MCF 10A (cell line): ENCODE results near the gene SLC7A9. TPM values are rescaled to one million over a fixed set of nuclear protein-coding genes. Genes with fewer than 3 reads are reported as not detected.

ENCODE experiments used
- BruUV-seq: library from RNA; stranded (reverse); fragments of 400-500 nt; replicated peaks from 2 replicates; lab custom pipeline; 2021; lab: Mats Ljungman, UMichigan
- CTCF ChIA-PET: fragments of 300-600 bp; sonication (Branson Sonifier 250); formaldehyde crosslinking; extraction: SDS; loops from one replicate; lab custom pipeline; 2021; ENCODE audit warnings: antibody characterized with exemption, inconsistent platforms; lab: Yijun Ruan, JAX
- POLR2A ChIA-PET: fragments of 300-600, 350-650 bp; sonication (Branson Sonifier 250); formaldehyde crosslinking; extraction: SDS; loops from one replicate; lab custom pipeline; 2020; ENCODE audit warnings: antibody characterized with exemption, inconsistent platforms; lab: Yijun Ruan, JAX
- DNase-seq: peaks from one replicate; pipeline ENCODE4 v3.0.0-alpha.2; 2018; ENCODE audit not compliant: unreplicated experiment
- H3K27ac Mint-ChIP-seq: one replicate; pipeline ENCODE4 v1.8.0; 2022; ENCODE audit warnings: mild to moderate bottlenecking, low read depth, mixed read lengths; ENCODE audit not compliant: unreplicated experiment
- H3K27me3 Mint-ChIP-seq: one replicate; pipeline ENCODE4 v1.8.0; 2022; ENCODE audit warnings: mixed read lengths; ENCODE audit not compliant: insufficient read depth, unreplicated experiment
- H3K36me3 Mint-ChIP-seq: one replicate; pipeline ENCODE4 v1.8.0; 2022; ENCODE audit warnings: mild to moderate bottlenecking, moderate library complexity, mixed read lengths; ENCODE audit not compliant: insufficient read depth, unreplicated experiment
- H3K4me1 Mint-ChIP-seq: one replicate; pipeline ENCODE4 v1.8.0; 2022; ENCODE audit warnings: mixed read lengths; ENCODE audit not compliant: insufficient read depth, unreplicated experiment
- H3K4me3 Mint-ChIP-seq: one replicate; pipeline ENCODE4 v1.8.0; 2022; ENCODE audit warnings: mild to moderate bottlenecking, moderate library complexity, mixed read lengths; ENCODE audit not compliant: unreplicated experiment
- H3K9me3 Mint-ChIP-seq: one replicate; pipeline ENCODE4 v1.8.0; 2022; ENCODE audit warnings: mixed read lengths; ENCODE audit not compliant: unreplicated experiment
- CTCF ChIP-seq: fragments of 200-600 bp; IDR thresholded peaks from one replicate; pipeline ENCODE4 v1.8.0; 2022; ENCODE audit warnings: antibody characterized with exemption, mild to moderate bottlenecking; ENCODE audit not compliant: unreplicated experiment
- intact Hi-C: fragments of 100-400 bp; cut with micrococcal nuclease; formaldehyde crosslinking; loops from 2 replicates; pipeline ENCODE4 v1.14.1; 2022
- total RNA-seq: library from RNA; stranded (reverse); gene quantifications from 2 replicates; pipeline ENCODE4 v1.2.3, GENCODE V29; 2022

The SLC7A9 gene
- total RNA-seq, 1 experiment from 2014 or later, result not detected

GRCh38 chr19:32809754-32810153 lies 59.8 kb downstream of the SLC7A9 start:
- Mint-ChIP-seq H3K27ac (peak overlapping the region; percentile 3), H3K4me3 (no peak overlapping the region), H3K27me3 (no peaks in the 10 kb centered on the region), H3K9me3 (no peaks in the 10 kb centered on the region), H3K36me3 (no peaks in the 10 kb centered on the region), H3K4me1 (peaks cover 9% of the 10 kb centered on the region)
- intact Hi-C loops, result no loop called here
- no peak for DNase-seq
- BruUV-seq, result no TSS peak
- ChIA-PET POLR2A (interaction anchor here (0.6 to 0.7 kb wide), 2 partner anchors 135 to 371 kb away, joined by 3 read pairs; partner anchors contain the start of gene ANKRD27), CTCF (interaction anchor here (0.7 kb wide), 1 partner anchor 20 kb away, joined by 4 read pairs; no protein-coding TSS in a partner anchor)
- TF ChIP-seq CTCF, result no peak

GRCh38 chr19:32809254-32809653 lies 60.3 kb downstream of the SLC7A9 start:
- intact Hi-C loops, result no loop called here
- ChIA-PET CTCF (interaction anchor here (0.7 kb wide), 1 partner anchor 19 kb away, joined by 4 read pairs; no protein-coding TSS in a partner anchor), POLR2A (interaction anchor here (0.6 to 0.7 kb wide), 2 partner anchors 134 to 372 kb away, joined by 3 read pairs; partner anchors contain the start of gene ANKRD27)
- H3K27me3 Mint-ChIP-seq, result no peaks in the 10 kb centered on the region
- peak overlapping the region; percentile 17 for H3K4me3 Mint-ChIP-seq
- TF ChIP-seq CTCF, result no peak
- BruUV-seq, result no TSS peak
- DNase-seq, result no peak
- peak overlapping the region; percentile 3 for H3K27ac Mint-ChIP-seq
- no peaks in the 10 kb centered on the region for H3K36me3 Mint-ChIP-seq
- H3K4me1 Mint-ChIP-seq, result peaks cover 9% of the 10 kb centered on the region
- no peaks in the 10 kb centered on the region for H3K9me3 Mint-ChIP-seq

GRCh38 chr19:32808236-32808635 lies 61.3 kb downstream of the SLC7A9 start:
- no peaks in the 10 kb centered on the region for H3K27me3 Mint-ChIP-seq
- no peaks in the 10 kb centered on the region for H3K9me3 Mint-ChIP-seq

GRCh38 chr19:32802840-32803239 lies 66.7 kb downstream of the SLC7A9 start:
- H3K36me3 Mint-ChIP-seq, result no peaks in the 10 kb centered on the region
- CTCF ChIA-PET, result interaction anchor here (0.5 kb wide), 1 partner anchor 10 kb away, joined by 3 read pairs; no protein-coding TSS in a partner anchor
- H3K27ac Mint-ChIP-seq, result no peak overlapping the region
- no peak for DNase-seq
- H3K27me3 Mint-ChIP-seq, result no peaks in the 10 kb centered on the region
- intact Hi-C loops, result no loop called here
- POLR2A ChIA-PET, result no interaction called here
- BruUV-seq, result no TSS peak
- H3K4me1 Mint-ChIP-seq, result no peaks in the 10 kb centered on the region
- no peaks in the 10 kb centered on the region for H3K9me3 Mint-ChIP-seq
- H3K4me3 Mint-ChIP-seq, result no peak overlapping the region
- no peak for TF ChIP-seq CTCF

More at GRCh38 chr19:32808236-32808635, 61.3 kb downstream of the SLC7A9 start:
- Mint-ChIP-seq H3K36me3 (no peaks in the 10 kb centered on the region), H3K27ac (no peak overlapping the region), H3K4me3 (no peak overlapping the region), H3K4me1 (peaks cover 9% of the 10 kb centered on the region)
- intact Hi-C loops, result no loop called here
- no peak for DNase-seq
- BruUV-seq, result no TSS peak
- no peak for TF ChIP-seq CTCF
- ChIA-PET CTCF (no interaction called here), POLR2A (no interaction called here)
